NCI-H524 (cell line): Measurements from ENCODE around the gene PANK4.

Source experiments
- DNase-seq, 2 experiments: peaks; one replicate each; lab custom pipeline; 2025; lab: John Stamatoyannopoulos, UW

Gene PANK4

GRCh38 chr1:2544875-2545640, 18.7 kb upstream of the PANK4 start:
- DNase-seq: peak; percentile 42 to 68

GRCh38 chr1:2544093-2544874, 17.9 kb upstream of the PANK4 start:
- DNase-seq: no peak

GRCh38 chr1:2543543-2544092, 17.2 kb upstream of the PANK4 start:
- peak; percentile 58 to 76 for DNase-seq

GRCh38 chr1:2542246-2542915, 16.0 kb upstream of the PANK4 start:
- DNase-seq: no peak

- no peak for DNase-seq
Observed at GRCh38 chr1:2541619-2542245, 15.3 kb upstream of the PANK4 start.

GRCh38 chr1:2540816-2541492, 14.6 kb upstream of the PANK4 start:
- peak; percentile 47 to 55 for DNase-seq

- no peak for DNase-seq
Observed at GRCh38 chr1:2539312-2539907, 13.0 kb upstream of the PANK4 start.

GRCh38 chr1:2538872-2539271, 12.5 kb upstream of the PANK4 start:
- DNase-seq: no peak

- DNase-seq: no peak
Observed at GRCh38 chr1:2538376-2538775, 12.0 kb upstream of the PANK4 start.

- no peak for DNase-seq
Observed at GRCh38 chr1:2537784-2538115, 11.4 kb upstream of the PANK4 start.

GRCh38 chr1:2535981-2536380, 9.6 kb upstream of the PANK4 start:
- DNase-seq: no peak

GRCh38 chr1:2535455-2535854, 9.1 kb upstream of the PANK4 start:
- no peak for DNase-seq

- DNase-seq: no peak
Observed at GRCh38 chr1:2534687-2535441, 8.5 kb upstream of the PANK4 start.

GRCh38 chr1:2534315-2534686, 7.9 kb upstream of the PANK4 start:
- no peak for DNase-seq

- DNase-seq: no peak
Observed at GRCh38 chr1:2533365-2533764, 7.0 kb upstream of the PANK4 start.

GRCh38 chr1:2532485-2533160, 6.2 kb upstream of the PANK4 start:
- DNase-seq: no peak

GRCh38 chr1:2530513-2531361, 4.3 kb upstream of the PANK4 start:
- peak; percentile 58 to 72 for DNase-seq

GRCh38 chr1:2529784-2530512, 3.6 kb upstream of the PANK4 start, which contains the start of gene HES5:
TSS of gene HES5 (minus strand) at chr1:2530263. CDS start at chr1:2530164, 99 bp downstream.
- DNase-seq: no peak
